GM23338 (cell line): ENCODE results near the gene POLR2B. TPM values are rescaled to one million over a fixed set of nuclear protein-coding genes. Genes with fewer than 3 reads are reported as not detected.

Source experiments
- ATAC-seq: fragments of 200-7000 bp; cut with Tn5 transposase; 3 replicates; pipeline ENCODE4 v1.9.1; 2020
- DNase-seq: peaks from one replicate; pipeline ENCODE4 v3.0.0-alpha.2; 2015; ENCODE audit warnings: low spot score
- H2AFZ ChIP-seq: fragments of 200-600 bp; sonication (generic); 2 replicates; pipeline ENCODE4 v1.8.0; 2016; ENCODE audit warnings: antibody characterized with exemption, mild to moderate bottlenecking, moderate library complexity
- H3F3A ChIP-seq: fragments of 200-600 bp; sonication (generic); replicated peaks from 2 replicates; pipeline ENCODE4 v1.8.0; 2017; ENCODE audit warnings: antibody characterized with exemption, mixed run types, low read depth
- H3K27ac ChIP-seq: fragments of 200-600 bp; sonication (generic); 2 replicates; pipeline ENCODE4 v1.6.1; 2016; ENCODE audit warnings: low read depth
- H3K27me3 ChIP-seq: fragments of 200-600 bp; sonication (generic); 2 replicates; pipeline ENCODE4 v1.8.0; 2016; ENCODE audit warnings: mild to moderate bottlenecking, mixed run types, moderate library complexity; ENCODE audit not compliant: insufficient read depth
- H3K36me3 ChIP-seq: fragments of 200-600 bp; sonication (generic); 2 replicates; pipeline ENCODE4 v1.8.0; 2016; ENCODE audit warnings: mild to moderate bottlenecking; ENCODE audit not compliant: insufficient read depth
- H3K4me1 ChIP-seq: fragments of 200-600 bp; sonication (generic); 2 replicates; pipeline ENCODE4 v1.8.0; 2016; ENCODE audit warnings: mild to moderate bottlenecking, moderate library complexity; ENCODE audit not compliant: insufficient read depth
- H3K4me2 ChIP-seq: fragments of 200-600 bp; sonication (generic); 2 replicates; pipeline ENCODE4 v1.7.1; 2017; ENCODE audit warnings: mixed run types
- H3K4me3 ChIP-seq: fragments of 200-600 bp; sonication (generic); 2 replicates; pipeline ENCODE4 v1.6.1; 2016; ENCODE audit warnings: mixed run types
- H3K79me2 ChIP-seq: fragments of 200-600 bp; sonication (generic); replicated peaks from 2 replicates; pipeline ENCODE4 v1.8.0; 2017; ENCODE audit warnings: mild to moderate bottlenecking; ENCODE audit not compliant: insufficient read depth
- H3K9me2 ChIP-seq: fragments of 200-600 bp; sonication (generic); 2 replicates; pipeline ENCODE4 v1.8.0; 2017; ENCODE audit not compliant: insufficient read depth
- H4K20me1 ChIP-seq: fragments of 200-600 bp; sonication (generic); replicated peaks from 2 replicates; pipeline ENCODE4 v1.8.0; 2017; ENCODE audit warnings: mild to moderate bottlenecking; ENCODE audit not compliant: insufficient read depth
- H3K27ac Mint-ChIP-seq: 2 replicates; pipeline ENCODE4 v1.8.0; 2020; ENCODE audit warnings: inconsistent platforms, mild to moderate bottlenecking, moderate library complexity, mixed read lengths
- H3K27me3 Mint-ChIP-seq: 3 replicates; pipeline ENCODE4 v1.8.0; 2022; ENCODE audit warnings: low read depth, mild to moderate bottlenecking, moderate library complexity, mixed read lengths, inconsistent platforms; ENCODE audit not compliant: insufficient read depth, poor library complexity
- H3K36me3 Mint-ChIP-seq: 3 replicates; pipeline ENCODE4 v1.8.0; 2021; ENCODE audit warnings: low read depth, mild to moderate bottlenecking, inconsistent platforms, moderate library complexity, mixed read lengths
- H3K4me1 Mint-ChIP-seq: 3 replicates; pipeline ENCODE4 v1.8.0; 2020; ENCODE audit warnings: mild to moderate bottlenecking, inconsistent platforms, mixed read lengths
- H3K4me3 Mint-ChIP-seq: 3 replicates; pipeline ENCODE4 v1.8.0; 2021; ENCODE audit warnings: moderate library complexity, mild to moderate bottlenecking, inconsistent platforms, mixed read lengths
- H3K9me3 Mint-ChIP-seq: 3 replicates; pipeline ENCODE4 v1.8.0; 2020; ENCODE audit warnings: moderate library complexity, mild to moderate bottlenecking, inconsistent platforms, mixed read lengths
- CREB1 ChIP-seq: fragments of 250-450 bp; sonication (Bioruptor Pico); IDR thresholded peaks from 2 replicates; pipeline ENCODE4 v1.5.0; 2020; ENCODE audit warnings: low read depth, mild to moderate bottlenecking, moderate library complexity
- EZH2 ChIP-seq: fragments of 200-600 bp; sonication (generic); IDR thresholded peaks from one replicate; pipeline ENCODE4 v1.8.0; 2017; ENCODE audit warnings: antibody characterized with exemption, mild to moderate bottlenecking, low read depth; ENCODE audit not compliant: unreplicated experiment
- EZH2phosphoT487 ChIP-seq: fragments of 200-600 bp; sonication (generic); IDR thresholded peaks from one replicate; pipeline ENCODE4 v1.8.1; 2018; ENCODE audit warnings: antibody characterized with exemption; ENCODE audit not compliant: unreplicated experiment
- JUNB ChIP-seq: IDR thresholded peaks from one replicate; pipeline ENCODE4 v1.6.1; 2016; ENCODE audit warnings: antibody characterized with exemption; ENCODE audit not compliant: unreplicated experiment
- NANOG ChIP-seq: IDR thresholded peaks from 2 replicates; pipeline ENCODE4 v1.6.1; 2016; ENCODE audit warnings: antibody characterized with exemption, borderline replicate concordance
- POLR2AphosphoS5 ChIP-seq: IDR thresholded peaks from 2 replicates; pipeline ENCODE4 v1.6.1; 2016; ENCODE audit warnings: antibody characterized with exemption, low read depth
- STAT1 ChIP-seq: IDR thresholded peaks from one replicate; pipeline ENCODE4 v1.6.1; 2016; ENCODE audit warnings: antibody characterized with exemption; ENCODE audit not compliant: unreplicated experiment
- ZNF114 ChIP-seq: fragments of 250-450 bp; sonication (Bioruptor Pico); IDR thresholded peaks from 2 replicates; pipeline ENCODE4 v1.5.0; 2020; ENCODE audit warnings: mild to moderate bottlenecking, moderate library complexity
- ZNF331 ChIP-seq: fragments of 250-450 bp; sonication (Bioruptor Pico); IDR thresholded peaks from 2 replicates; pipeline ENCODE4 v1.5.0; 2020; ENCODE audit warnings: low read depth, mild to moderate bottlenecking, moderate library complexity
- polyA plus RNA-seq: library from polyadenylated mRNA; unstranded; fragments of >200 nt; fragmentation: Nextera tagmentation; extraction: Ambion mirVana; gene quantifications from 2 replicates; pipeline ENCODE4 v1.2.1, GENCODE V29; 2016
- total RNA-seq: library from RNA; depleted of rRNA; stranded (reverse); fragments of >200 nt; shearing (Covaris generic); gene quantifications from 2 replicates; pipeline ENCODE4 v1.2.3, GENCODE V29; 2014
- TF ChIP-seq, protein P1 (sequence below): fragments of 250-450 bp; sonication (Bioruptor Pico); IDR thresholded peaks from 2 replicates; pipeline ENCODE4 v1.5.0; 2020; ENCODE audit warnings: mild to moderate bottlenecking, moderate library complexity
- TF ChIP-seq, protein P2 (sequence below): IDR thresholded peaks from 2 replicates; pipeline ENCODE4 v1.6.1; 2016; ENCODE audit warnings: antibody characterized with exemption
- TF ChIP-seq, protein P3 (sequence below): IDR thresholded peaks from one replicate; pipeline ENCODE4 v1.6.1; 2018; ENCODE audit warnings: antibody characterized with exemption; ENCODE audit not compliant: unreplicated experiment
- TF ChIP-seq, protein P4 (sequence below), 2 experiments: fragments of 200-600 bp in 1 of 2; sonication (generic) in 1 of 2; conservative IDR thresholded peaks; 2 replicates each; pipeline versions ENCODE4 v1.5.1 to v1.6.1; 2016 to 2017; ENCODE audit warnings: antibody characterized with exemption in 2 of 2, low read depth in 2 of 2, mild to moderate bottlenecking in 2 of 2, moderate library complexity in 1 of 2

POLR2B gene
- total and polyA plus RNA-seq, 2 experiments from 2014 or later: 56.5 to 165 TPM

DNA sequence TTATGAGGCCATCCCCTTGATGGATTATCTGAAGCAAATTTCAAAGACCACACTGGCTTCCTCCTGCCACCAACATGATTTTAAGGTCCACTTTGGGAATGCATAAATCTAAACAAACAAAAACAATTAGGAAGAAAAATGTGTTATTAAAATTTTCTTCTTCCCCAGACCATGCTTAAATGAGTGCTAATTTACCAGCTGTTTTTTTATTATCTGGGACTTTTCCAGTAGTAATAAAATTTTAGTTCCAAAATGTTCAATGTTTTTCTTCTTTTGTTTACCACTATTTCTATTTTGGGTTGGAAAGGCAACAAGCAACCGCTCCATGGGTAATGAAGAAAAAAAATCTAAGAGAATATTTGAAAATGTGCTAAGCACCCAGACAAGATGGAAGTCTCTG lies 62.3 kb downstream of the POLR2B start:
- no peak for ATAC-seq
- H4K20me1 ChIP-seq: no peaks in the 10 kb centered on the region
- H3K36me3 ChIP-seq: no peaks in the 10 kb centered on the region
- no peaks in the 10 kb centered on the region for H3F3A ChIP-seq
- no peaks in the 10 kb centered on the region for H3K4me1 ChIP-seq
- no peak for DNase-seq
- H3K4me1 Mint-ChIP-seq: peaks cover 4% of the 10 kb centered on the region; the same call in 1 of the 3 replicates
- no peak overlapping the region for H3K4me3 Mint-ChIP-seq
- TF ChIP-seq POLR2AphosphoS5: no peak
- no peak for TF ChIP-seq ZNF114
- no peak for TF ChIP-seq ZNF331 (CRISPR knock-in tag)
- TF ChIP-seq NANOG: no peak
- TF ChIP-seq, protein P1, sequence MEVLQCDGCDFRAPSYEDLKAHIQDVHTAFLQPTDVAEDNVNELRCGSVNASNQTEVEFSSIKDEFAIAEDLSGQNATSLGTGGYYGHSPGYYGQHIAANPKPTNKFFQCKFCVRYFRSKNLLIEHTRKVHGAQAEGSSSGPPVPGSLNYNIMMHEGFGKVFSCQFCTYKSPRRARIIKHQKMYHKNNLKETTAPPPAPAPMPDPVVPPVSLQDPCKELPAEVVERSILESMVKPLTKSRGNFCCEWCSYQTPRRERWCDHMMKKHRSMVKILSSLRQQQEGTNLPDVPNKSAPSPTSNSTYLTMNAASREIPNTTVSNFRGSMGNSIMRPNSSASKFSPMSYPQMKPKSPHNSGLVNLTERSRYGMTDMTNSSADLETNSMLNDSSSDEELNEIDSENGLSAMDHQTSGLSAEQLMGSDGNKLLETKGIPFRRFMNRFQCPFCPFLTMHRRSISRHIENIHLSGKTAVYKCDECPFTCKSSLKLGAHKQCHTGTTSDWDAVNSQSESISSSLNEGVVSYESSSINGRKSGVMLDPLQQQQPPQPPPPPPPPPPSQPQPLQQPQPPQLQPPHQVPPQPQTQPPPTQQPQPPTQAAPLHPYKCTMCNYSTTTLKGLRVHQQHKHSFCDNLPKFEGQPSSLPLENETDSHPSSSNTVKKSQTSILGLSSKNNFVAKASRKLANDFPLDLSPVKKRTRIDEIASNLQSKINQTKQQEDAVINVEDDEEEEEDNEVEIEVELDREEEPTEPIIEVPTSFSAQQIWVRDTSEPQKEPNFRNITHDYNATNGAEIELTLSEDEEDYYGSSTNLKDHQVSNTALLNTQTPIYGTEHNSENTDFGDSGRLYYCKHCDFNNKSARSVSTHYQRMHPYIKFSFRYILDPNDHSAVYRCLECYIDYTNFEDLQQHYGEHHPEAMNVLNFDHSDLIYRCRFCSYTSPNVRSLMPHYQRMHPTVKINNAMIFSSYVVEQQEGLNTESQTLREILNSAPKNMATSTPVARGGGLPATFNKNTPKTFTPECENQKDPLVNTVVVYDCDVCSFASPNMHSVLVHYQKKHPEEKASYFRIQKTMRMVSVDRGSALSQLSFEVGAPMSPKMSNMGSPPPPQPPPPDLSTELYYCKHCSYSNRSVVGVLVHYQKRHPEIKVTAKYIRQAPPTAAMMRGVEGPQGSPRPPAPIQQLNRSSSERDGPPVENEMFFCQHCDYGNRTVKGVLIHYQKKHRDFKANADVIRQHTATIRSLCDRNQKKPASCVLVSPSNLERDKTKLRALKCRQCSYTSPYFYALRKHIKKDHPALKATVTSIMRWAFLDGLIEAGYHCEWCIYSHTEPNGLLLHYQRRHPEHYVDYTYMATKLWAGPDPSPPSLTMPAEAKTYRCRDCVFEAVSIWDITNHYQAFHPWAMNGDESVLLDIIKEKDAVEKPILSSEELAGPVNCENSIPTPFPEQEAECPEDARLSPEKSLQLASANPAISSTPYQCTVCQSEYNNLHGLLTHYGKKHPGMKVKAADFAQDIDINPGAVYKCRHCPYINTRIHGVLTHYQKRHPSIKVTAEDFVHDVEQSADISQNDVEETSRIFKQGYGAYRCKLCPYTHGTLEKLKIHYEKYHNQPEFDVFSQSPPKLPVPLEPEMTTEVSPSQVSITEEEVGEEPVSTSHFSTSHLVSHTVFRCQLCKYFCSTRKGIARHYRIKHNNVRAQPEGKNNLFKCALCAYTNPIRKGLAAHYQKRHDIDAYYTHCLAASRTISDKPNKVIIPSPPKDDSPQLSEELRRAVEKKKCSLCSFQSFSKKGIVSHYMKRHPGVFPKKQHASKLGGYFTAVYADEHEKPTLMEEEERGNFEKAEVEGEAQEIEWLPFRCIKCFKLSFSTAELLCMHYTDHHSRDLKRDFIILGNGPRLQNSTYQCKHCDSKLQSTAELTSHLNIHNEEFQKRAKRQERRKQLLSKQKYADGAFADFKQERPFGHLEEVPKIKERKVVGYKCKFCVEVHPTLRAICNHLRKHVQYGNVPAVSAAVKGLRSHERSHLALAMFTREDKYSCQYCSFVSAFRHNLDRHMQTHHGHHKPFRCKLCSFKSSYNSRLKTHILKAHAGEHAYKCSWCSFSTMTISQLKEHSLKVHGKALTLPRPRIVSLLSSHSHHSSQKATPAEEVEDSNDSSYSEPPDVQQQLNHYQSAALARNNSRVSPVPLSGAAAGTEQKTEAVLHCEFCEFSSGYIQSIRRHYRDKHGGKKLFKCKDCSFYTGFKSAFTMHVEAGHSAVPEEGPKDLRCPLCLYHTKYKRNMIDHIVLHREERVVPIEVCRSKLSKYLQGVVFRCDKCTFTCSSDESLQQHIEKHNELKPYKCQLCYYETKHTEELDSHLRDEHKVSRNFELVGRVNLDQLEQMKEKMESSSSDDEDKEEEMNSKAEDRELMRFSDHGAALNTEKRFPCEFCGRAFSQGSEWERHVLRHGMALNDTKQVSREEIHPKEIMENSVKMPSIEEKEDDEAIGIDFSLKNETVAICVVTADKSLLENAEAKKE (CRISPR knock-in tag): no peak
- TF ChIP-seq STAT1: no peak
- TF ChIP-seq, protein P2, sequence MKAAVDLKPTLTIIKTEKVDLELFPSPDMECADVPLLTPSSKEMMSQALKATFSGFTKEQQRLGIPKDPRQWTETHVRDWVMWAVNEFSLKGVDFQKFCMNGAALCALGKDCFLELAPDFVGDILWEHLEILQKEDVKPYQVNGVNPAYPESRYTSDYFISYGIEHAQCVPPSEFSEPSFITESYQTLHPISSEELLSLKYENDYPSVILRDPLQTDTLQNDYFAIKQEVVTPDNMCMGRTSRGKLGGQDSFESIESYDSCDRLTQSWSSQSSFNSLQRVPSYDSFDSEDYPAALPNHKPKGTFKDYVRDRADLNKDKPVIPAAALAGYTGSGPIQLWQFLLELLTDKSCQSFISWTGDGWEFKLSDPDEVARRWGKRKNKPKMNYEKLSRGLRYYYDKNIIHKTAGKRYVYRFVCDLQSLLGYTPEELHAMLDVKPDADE: no peak
- TF ChIP-seq JUNB: no peak
- no peak for TF ChIP-seq EZH2
- TF ChIP-seq, protein P3, sequence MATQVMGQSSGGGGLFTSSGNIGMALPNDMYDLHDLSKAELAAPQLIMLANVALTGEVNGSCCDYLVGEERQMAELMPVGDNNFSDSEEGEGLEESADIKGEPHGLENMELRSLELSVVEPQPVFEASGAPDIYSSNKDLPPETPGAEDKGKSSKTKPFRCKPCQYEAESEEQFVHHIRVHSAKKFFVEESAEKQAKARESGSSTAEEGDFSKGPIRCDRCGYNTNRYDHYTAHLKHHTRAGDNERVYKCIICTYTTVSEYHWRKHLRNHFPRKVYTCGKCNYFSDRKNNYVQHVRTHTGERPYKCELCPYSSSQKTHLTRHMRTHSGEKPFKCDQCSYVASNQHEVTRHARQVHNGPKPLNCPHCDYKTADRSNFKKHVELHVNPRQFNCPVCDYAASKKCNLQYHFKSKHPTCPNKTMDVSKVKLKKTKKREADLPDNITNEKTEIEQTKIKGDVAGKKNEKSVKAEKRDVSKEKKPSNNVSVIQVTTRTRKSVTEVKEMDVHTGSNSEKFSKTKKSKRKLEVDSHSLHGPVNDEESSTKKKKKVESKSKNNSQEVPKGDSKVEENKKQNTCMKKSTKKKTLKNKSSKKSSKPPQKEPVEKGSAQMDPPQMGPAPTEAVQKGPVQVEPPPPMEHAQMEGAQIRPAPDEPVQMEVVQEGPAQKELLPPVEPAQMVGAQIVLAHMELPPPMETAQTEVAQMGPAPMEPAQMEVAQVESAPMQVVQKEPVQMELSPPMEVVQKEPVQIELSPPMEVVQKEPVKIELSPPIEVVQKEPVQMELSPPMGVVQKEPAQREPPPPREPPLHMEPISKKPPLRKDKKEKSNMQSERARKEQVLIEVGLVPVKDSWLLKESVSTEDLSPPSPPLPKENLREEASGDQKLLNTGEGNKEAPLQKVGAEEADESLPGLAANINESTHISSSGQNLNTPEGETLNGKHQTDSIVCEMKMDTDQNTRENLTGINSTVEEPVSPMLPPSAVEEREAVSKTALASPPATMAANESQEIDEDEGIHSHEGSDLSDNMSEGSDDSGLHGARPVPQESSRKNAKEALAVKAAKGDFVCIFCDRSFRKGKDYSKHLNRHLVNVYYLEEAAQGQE: no peak
- TF ChIP-seq EZH2phosphoT487: no peak
- TF ChIP-seq, protein P4, sequence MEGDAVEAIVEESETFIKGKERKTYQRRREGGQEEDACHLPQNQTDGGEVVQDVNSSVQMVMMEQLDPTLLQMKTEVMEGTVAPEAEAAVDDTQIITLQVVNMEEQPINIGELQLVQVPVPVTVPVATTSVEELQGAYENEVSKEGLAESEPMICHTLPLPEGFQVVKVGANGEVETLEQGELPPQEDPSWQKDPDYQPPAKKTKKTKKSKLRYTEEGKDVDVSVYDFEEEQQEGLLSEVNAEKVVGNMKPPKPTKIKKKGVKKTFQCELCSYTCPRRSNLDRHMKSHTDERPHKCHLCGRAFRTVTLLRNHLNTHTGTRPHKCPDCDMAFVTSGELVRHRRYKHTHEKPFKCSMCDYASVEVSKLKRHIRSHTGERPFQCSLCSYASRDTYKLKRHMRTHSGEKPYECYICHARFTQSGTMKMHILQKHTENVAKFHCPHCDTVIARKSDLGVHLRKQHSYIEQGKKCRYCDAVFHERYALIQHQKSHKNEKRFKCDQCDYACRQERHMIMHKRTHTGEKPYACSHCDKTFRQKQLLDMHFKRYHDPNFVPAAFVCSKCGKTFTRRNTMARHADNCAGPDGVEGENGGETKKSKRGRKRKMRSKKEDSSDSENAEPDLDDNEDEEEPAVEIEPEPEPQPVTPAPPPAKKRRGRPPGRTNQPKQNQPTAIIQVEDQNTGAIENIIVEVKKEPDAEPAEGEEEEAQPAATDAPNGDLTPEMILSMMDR (conservative IDR thresholded peaks at IDR 0.05; ENCODE audit: low read depth in 2 of 2): no peak
- TF ChIP-seq CREB1 (CRISPR knock-in tag): no peak
- H3K9me2 ChIP-seq: no peaks in the 10 kb centered on the region
- H3K36me3 Mint-ChIP-seq: no peaks in the 10 kb centered on the region
- H3K4me3 ChIP-seq: no peak overlapping the region
- H2AFZ ChIP-seq: no peak overlapping the region; the same call in 1 of the 2 replicates
- no peak overlapping the region for H3K27ac ChIP-seq
- H3K27me3 Mint-ChIP-seq: peaks cover 3% of the 10 kb centered on the region
- no peaks in the 10 kb centered on the region for H3K79me2 ChIP-seq
- H3K4me2 ChIP-seq: no peak overlapping the region
- H3K27ac Mint-ChIP-seq: no peak overlapping the region
- H3K9me3 Mint-ChIP-seq: no peaks in the 10 kb centered on the region
- H3K27me3 ChIP-seq: no peaks in the 10 kb centered on the region
